ENCODE results near the gene REG3G. TPM values are rescaled to one million over a fixed set of nuclear protein-coding genes. Genes with fewer than 3 reads are reported as not detected.
"Not testable (repeated sequence)": the region's sequence is repeated elsewhere in the genome, so short reads cannot be mapped to it uniquely, and the experiment has no call there.

Gene REG3G
- total and polyA plus RNA-seq, 5 donors from 2014 or later = not detected

DNA sequence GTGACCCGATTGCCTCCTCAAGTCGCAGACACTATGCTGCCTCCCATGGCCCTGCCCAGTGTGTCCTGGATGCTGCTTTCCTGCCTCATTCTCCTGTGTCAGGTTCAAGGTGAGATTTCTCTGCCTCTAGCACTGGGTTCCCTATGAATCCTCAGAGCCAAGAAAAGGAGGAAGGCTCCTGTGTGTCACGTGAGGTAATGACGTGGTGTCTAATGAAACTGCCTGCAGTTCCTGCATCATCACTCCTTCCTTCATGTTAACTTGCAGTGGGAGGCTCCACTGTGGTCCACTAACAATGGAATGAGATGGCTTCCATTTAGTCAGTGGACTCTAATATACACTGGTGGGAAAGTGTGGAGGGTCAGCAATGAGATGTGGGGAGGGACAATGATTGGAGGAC lies 559 bp downstream of the REG3G start:
- no peaks in the 10 kb centered on the region for H3K27me3 Mint-ChIP-seq
- Histone ChIP-seq H3K36me3 (ENCODE audit: control insufficient read depth, insufficient read depth, low read length) (no peaks in the 10 kb centered on the region), H3K27me3 (ENCODE audit: control insufficient read depth, insufficient read depth, low read length) (no peaks in the 10 kb centered on the region), H3K27ac (ENCODE audit: insufficient read depth, low read length, poor library complexity, severe bottlenecking) (no peak overlapping the region), H3K4me3 (ENCODE audit: low read depth, low read length) (no peak overlapping the region), H3K9me3 (ENCODE audit: control insufficient read depth in 2 of 2, low read length in 2 of 2) (peaks cover 0 to 4% of the 10 kb centered on the region in 2 experiments), H3K4me1 (ENCODE audit: control insufficient read depth, insufficient read depth, low read length, poor library complexity, severe bottlenecking) (no peaks in the 10 kb centered on the region)
- DNase-seq (no peak), ATAC-seq (ENCODE audit: low read depth in 2 of 2) (no peak)
- no peak overlapping the region for H3K27ac Mint-ChIP-seq
- no peak overlapping the region for H3K4me3 Mint-ChIP-seq
- peaks cover 0 to 19% (median 5%) of the 10 kb centered on the region in 7 donors for H3K9me3 Mint-ChIP-seq
- no peaks in the 10 kb centered on the region for H3K4me1 Mint-ChIP-seq
- H3K36me3 Mint-ChIP-seq = no peaks in the 10 kb centered on the region

DNA sequence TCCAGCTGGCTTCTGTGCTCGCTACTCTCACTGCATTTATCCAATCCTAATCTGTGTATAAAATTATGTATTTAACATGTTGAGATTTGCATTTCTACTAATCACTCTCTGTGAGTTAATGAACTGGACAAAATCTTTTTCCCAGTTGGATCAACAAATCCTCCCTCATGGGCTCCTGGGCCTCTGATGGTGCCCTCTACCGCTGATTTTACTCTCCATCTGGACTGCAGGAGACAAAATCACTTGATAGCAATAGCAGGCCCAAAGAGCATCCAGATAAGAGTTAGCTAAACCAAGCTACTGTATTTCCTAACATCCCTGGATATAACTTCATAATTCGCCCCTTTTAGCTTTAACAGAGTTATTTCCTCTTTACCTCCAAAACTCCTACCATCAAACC lies 14.4 kb downstream of the REG3G start:
- Mint-ChIP-seq H3K4me3 (no peak overlapping the region), H3K27me3 (no peaks in the 10 kb centered on the region), H3K4me1 (no peaks in the 10 kb centered on the region), H3K9me3 (peaks cover 0 to 8% (median 3%) of the 10 kb centered on the region in 7 donors), H3K36me3 (no peaks in the 10 kb centered on the region), H3K27ac (no peak overlapping the region)
- no peak overlapping the region for H3K4me3 ChIP-seq (ENCODE audit: low read depth, low read length)
- H3K9me3 ChIP-seq (ENCODE audit: control insufficient read depth in 2 of 2, low read length in 2 of 2) = no peaks in the 10 kb centered on the region
- ATAC-seq (ENCODE audit: low read depth in 2 of 2) (no peak), DNase-seq (no peak)
- no peaks in the 10 kb centered on the region for H3K36me3 ChIP-seq (ENCODE audit: control insufficient read depth, insufficient read depth, low read length)
- H3K27me3 ChIP-seq (ENCODE audit: control insufficient read depth, insufficient read depth, low read length) = no peaks in the 10 kb centered on the region
- H3K27ac ChIP-seq (ENCODE audit: insufficient read depth, low read length, poor library complexity, severe bottlenecking) = no peak overlapping the region
- H3K4me1 ChIP-seq (ENCODE audit: control insufficient read depth, insufficient read depth, low read length, poor library complexity, severe bottlenecking) = no peaks in the 10 kb centered on the region

DNA sequence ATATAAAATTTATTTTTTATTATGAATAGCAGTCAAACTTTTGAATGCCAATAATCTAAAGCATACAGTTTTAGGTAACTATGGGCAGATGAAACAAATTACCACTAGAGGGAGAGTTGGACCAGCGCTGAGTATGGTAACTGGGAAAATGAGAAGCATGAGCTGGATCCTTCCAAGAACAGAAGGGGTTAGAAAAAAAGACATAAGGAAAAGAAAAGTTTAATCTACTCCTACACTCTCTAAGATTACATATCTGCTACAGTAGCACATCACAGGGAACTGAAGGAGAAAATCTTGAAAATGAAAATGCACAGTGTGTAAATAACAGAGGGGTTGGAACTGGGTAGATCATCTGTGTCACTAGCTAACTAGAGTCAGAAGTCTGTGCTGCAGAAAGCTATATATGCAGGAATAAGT lies 15.5 kb downstream of the REG3G start:
- no peak overlapping the region for H3K4me3 Mint-ChIP-seq
- H3K36me3 ChIP-seq (ENCODE audit: control insufficient read depth, insufficient read depth, low read length) = no peaks in the 10 kb centered on the region
- H3K4me3 ChIP-seq (ENCODE audit: low read depth, low read length) = no peak overlapping the region
- peaks cover 0 to 14% (median 3%) of the 10 kb centered on the region in 7 donors for H3K9me3 Mint-ChIP-seq
- H3K27ac ChIP-seq (ENCODE audit: insufficient read depth, low read length, poor library complexity, severe bottlenecking) = no peak overlapping the region
- no peaks in the 10 kb centered on the region for H3K36me3 Mint-ChIP-seq
- H3K27me3 Mint-ChIP-seq = no peaks in the 10 kb centered on the region
- no peak overlapping the region for H3K27ac Mint-ChIP-seq
- H3K4me1 ChIP-seq (ENCODE audit: control insufficient read depth, insufficient read depth, low read length, poor library complexity, severe bottlenecking) = no peaks in the 10 kb centered on the region
- H3K4me1 Mint-ChIP-seq = no peaks in the 10 kb centered on the region
- ATAC-seq (ENCODE audit: low read depth in 2 of 2) (no peak), DNase-seq (no peak)
- no peaks in the 10 kb centered on the region for H3K27me3 ChIP-seq (ENCODE audit: control insufficient read depth, insufficient read depth, low read length)
- H3K9me3 ChIP-seq (ENCODE audit: control insufficient read depth in 2 of 2, low read length in 2 of 2) = no peaks in the 10 kb centered on the region

DNA sequence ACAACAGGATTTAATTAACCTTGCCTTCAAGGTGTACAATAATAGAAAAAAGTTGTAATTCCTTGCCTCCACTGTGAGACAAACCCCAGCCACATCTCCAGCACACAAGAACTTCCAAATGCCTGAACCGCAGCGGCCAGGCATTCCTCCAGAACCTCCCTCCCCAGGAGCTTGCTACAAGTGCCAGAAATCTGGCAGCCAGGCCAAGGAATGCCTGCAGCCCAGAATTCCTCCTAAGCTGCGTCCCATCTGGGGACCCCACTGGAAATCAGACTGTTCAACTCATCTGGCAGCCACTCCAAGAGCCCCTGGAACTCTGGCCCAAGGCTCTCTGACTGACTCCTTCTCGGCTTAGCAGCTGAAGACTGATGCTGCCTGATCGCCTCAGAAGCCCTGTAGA lies 28.0 kb downstream of the REG3G start:
- not testable (repeated sequence) for DNase-seq; H3K36me3 ChIP-seq (ENCODE audit: control insufficient read depth, insufficient read depth, low read length); H3K4me3 Mint-ChIP-seq; H3K4me1 ChIP-seq (ENCODE audit: control insufficient read depth, insufficient read depth, low read length, poor library complexity, severe bottlenecking); H3K27ac Mint-ChIP-seq; H3K36me3 Mint-ChIP-seq; H3K27ac ChIP-seq (ENCODE audit: insufficient read depth, low read length, poor library complexity, severe bottlenecking); H3K27me3 ChIP-seq (ENCODE audit: control insufficient read depth, insufficient read depth, low read length); H3K27me3 Mint-ChIP-seq; ATAC-seq (ENCODE audit: low read depth in 2 of 2); H3K4me3 ChIP-seq (ENCODE audit: low read depth, low read length); H3K4me1 Mint-ChIP-seq; H3K9me3 ChIP-seq (ENCODE audit: control insufficient read depth in 2 of 2, low read length in 2 of 2)
- H3K9me3 Mint-ChIP-seq = peaks cover 2 to 20% (median 10%) of the 10 kb centered on the region in 7 donors

DNA sequence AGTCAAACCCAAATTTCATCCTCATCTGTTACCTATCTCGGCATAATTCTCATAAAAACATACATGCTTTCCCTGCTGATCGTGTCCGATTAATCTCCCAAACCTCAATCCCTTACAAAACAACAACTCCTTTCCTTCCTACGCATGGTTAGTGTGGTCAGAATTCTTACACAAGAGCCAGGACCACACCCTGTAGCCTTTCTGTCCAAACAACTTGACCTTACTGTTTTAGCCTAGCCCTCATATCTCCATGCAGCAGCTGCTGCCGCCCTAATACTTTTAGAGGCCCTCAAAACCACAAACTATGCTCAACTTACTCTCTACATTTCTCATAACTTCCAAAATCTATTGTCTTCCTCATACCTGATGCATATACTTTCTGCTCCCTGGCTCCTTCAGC lies 29.3 kb downstream of the REG3G start:
- not testable (repeated sequence) for H3K27ac ChIP-seq (ENCODE audit: insufficient read depth, low read length, poor library complexity, severe bottlenecking)
- H3K9me3 Mint-ChIP-seq = peaks cover 4 to 21% (median 6%) of the 10 kb centered on the region in 7 donors

DNA sequence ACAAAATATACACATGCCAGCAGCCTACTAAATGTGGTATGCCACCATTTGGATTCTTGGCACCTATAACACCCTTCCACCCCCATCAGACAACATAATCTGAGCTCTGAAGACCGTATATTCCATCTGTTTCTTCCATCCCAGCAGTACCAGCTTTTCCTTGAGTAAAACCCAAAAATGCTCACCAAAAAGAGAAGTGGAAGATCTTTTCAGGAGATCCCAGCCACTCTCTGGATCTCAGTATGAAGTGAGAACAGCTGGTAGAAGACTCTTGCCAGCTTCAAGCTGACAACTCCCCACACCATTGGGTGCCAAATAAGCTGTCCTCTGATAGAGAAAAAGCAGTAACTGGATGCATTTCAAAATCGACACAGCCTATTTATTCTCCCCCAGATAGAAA lies 39.7 kb downstream of the REG3G start:
- no peak for ATAC-seq (ENCODE audit: low read depth in 2 of 2)
- H3K4me1 ChIP-seq (ENCODE audit: control insufficient read depth, insufficient read depth, low read length, poor library complexity, severe bottlenecking) = no peaks in the 10 kb centered on the region
- Mint-ChIP-seq H3K27me3 (no peaks in the 10 kb centered on the region), H3K9me3 (peaks cover 0 to 27% (median 8%) of the 10 kb centered on the region in 7 donors), H3K36me3 (no peaks in the 10 kb centered on the region), H3K27ac (no peak overlapping the region), H3K4me3 (no peak overlapping the region), H3K4me1 (no peaks in the 10 kb centered on the region)
- no peaks in the 10 kb centered on the region for H3K27me3 ChIP-seq (ENCODE audit: control insufficient read depth, insufficient read depth, low read length)
- DNase-seq = no peak
- H3K36me3 ChIP-seq (ENCODE audit: control insufficient read depth, insufficient read depth, low read length) = no peaks in the 10 kb centered on the region
- no peak overlapping the region for H3K27ac ChIP-seq (ENCODE audit: insufficient read depth, low read length, poor library complexity, severe bottlenecking)
- peaks cover 0 to 7% of the 10 kb centered on the region in 2 experiments for H3K9me3 ChIP-seq (ENCODE audit: control insufficient read depth in 2 of 2, low read length in 2 of 2)
- H3K4me3 ChIP-seq (ENCODE audit: low read depth, low read length) = no peak overlapping the region

More for the DNA sequence above, 29.3 kb downstream of the REG3G start:
- H3K27ac Mint-ChIP-seq; H3K36me3 ChIP-seq (ENCODE audit: control insufficient read depth, insufficient read depth, low read length); H3K4me1 ChIP-seq (ENCODE audit: control insufficient read depth, insufficient read depth, low read length, poor library complexity, severe bottlenecking); H3K9me3 ChIP-seq (ENCODE audit: control insufficient read depth in 2 of 2, low read length in 2 of 2); H3K36me3 Mint-ChIP-seq; DNase-seq; H3K27me3 Mint-ChIP-seq; ATAC-seq (ENCODE audit: low read depth in 2 of 2); H3K4me3 ChIP-seq (ENCODE audit: low read depth, low read length); H3K4me3 Mint-ChIP-seq; H3K27me3 ChIP-seq (ENCODE audit: control insufficient read depth, insufficient read depth, low read length); H3K4me1 Mint-ChIP-seq: not testable (repeated sequence)

DNA sequence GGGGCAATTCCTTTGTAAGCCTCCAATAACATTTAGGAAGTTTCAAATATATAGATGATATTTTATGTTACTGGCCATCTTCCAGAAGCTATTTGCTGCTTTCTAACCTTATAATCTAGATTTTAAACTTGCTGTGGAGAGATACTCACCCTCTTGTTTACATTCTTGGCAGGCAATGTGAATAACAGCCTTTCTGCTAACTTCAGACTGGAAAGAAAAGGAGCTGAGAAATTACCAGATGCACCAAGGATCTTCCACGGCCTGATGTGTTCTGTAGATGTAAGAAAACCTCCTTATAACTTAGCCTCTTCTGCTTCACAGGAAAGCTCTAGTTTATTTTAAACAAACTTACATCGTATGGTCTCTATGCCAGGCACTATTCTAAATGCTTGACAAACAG lies 45.6 kb downstream of the REG3G start:
- H3K27ac Mint-ChIP-seq = no peak overlapping the region
- Histone ChIP-seq H3K4me1 (ENCODE audit: control insufficient read depth, insufficient read depth, low read length, poor library complexity, severe bottlenecking) (no peaks in the 10 kb centered on the region), H3K36me3 (ENCODE audit: control insufficient read depth, insufficient read depth, low read length) (no peaks in the 10 kb centered on the region), H3K4me3 (ENCODE audit: low read depth, low read length) (no peak overlapping the region), H3K9me3 (ENCODE audit: control insufficient read depth in 2 of 2, low read length in 2 of 2) (no peaks in the 10 kb centered on the region), H3K27me3 (ENCODE audit: control insufficient read depth, insufficient read depth, low read length) (no peaks in the 10 kb centered on the region), H3K27ac (ENCODE audit: insufficient read depth, low read length, poor library complexity, severe bottlenecking) (no peak overlapping the region)
- H3K4me3 Mint-ChIP-seq = no peak overlapping the region
- no peaks in the 10 kb centered on the region for H3K36me3 Mint-ChIP-seq
- no peaks in the 10 kb centered on the region for H3K4me1 Mint-ChIP-seq
- H3K9me3 Mint-ChIP-seq = peaks cover 0 to 24% (median 12%) of the 10 kb centered on the region in 7 donors
- DNase-seq (no peak), ATAC-seq (ENCODE audit: low read depth in 2 of 2) (no peak)
- H3K27me3 Mint-ChIP-seq = no peaks in the 10 kb centered on the region

All from CD4-positive, CD25-positive, alpha-beta regulatory T cell (primary cell).